Erythroblast (primary cell): ENCODE data around the gene CAPN15.
"Not testable (repeated sequence)": the region's sequence is repeated elsewhere in the genome, so short reads cannot be mapped to it uniquely, and the experiment has no call there.

Source experiments
- DNase-seq, 2 experiments: peaks; one replicate each; lab custom pipeline; 2025; lab: John Stamatoyannopoulos, UW
- GATA1 ChIP-seq: IDR thresholded peaks from 2 replicates; pipeline ENCODE4 v1.6.1; 2011; ENCODE audit warnings: low read depth, mild to moderate bottlenecking, control low read depth, low read length, moderate library complexity
- POLR2A ChIP-seq: IDR thresholded peaks from 2 replicates; pipeline ENCODE4 v1.6.1; 2011; ENCODE audit warnings: mild to moderate bottlenecking, low read length

Gene CAPN15

GRCh38 chr16:499924-500323 lies 27.6 kb upstream of the CAPN15 start:
- DNase-seq = no peak
- TF ChIP-seq GATA1 = no peak
- TF ChIP-seq POLR2A = no peak

- no peak for TF ChIP-seq POLR2A
- no peak for TF ChIP-seq GATA1
- no peak for DNase-seq
Measured at GRCh38 chr16:500709-501108, 26.8 kb upstream of the CAPN15 start.

GRCh38 chr16:502179-502943 lies 25.2 kb upstream of the CAPN15 start:
- TF ChIP-seq POLR2A = no peak
- TF ChIP-seq GATA1 = no peak
- no peak for DNase-seq

- no peak for TF ChIP-seq GATA1
- no peak for TF ChIP-seq POLR2A
Measured at GRCh38 chr16:503150-504071, 24.1 kb upstream of the CAPN15 start.

GRCh38 chr16:505479-506245 lies 21.9 kb upstream of the CAPN15 start:
- no peak for DNase-seq
- TF ChIP-seq POLR2A (no peak), GATA1 (no peak)

More at GRCh38 chr16:503150-504071, 24.1 kb upstream of the CAPN15 start:
- DNase-seq = no peak

GRCh38 chr16:506246-506546 lies 21.3 kb upstream of the CAPN15 start:
- no peak for DNase-seq
- no peak for TF ChIP-seq GATA1
- no peak for TF ChIP-seq POLR2A

- not testable (repeated sequence) for DNase-seq
Measured at GRCh38 chr16:507527-507926, 20.0 kb upstream of the CAPN15 start.

- TF ChIP-seq GATA1 = no peak
- TF ChIP-seq POLR2A = no peak
- no peak for DNase-seq
Measured at GRCh38 chr16:507996-508395, 19.5 kb upstream of the CAPN15 start.

- DNase-seq = no peak
- TF ChIP-seq POLR2A = no peak
- no peak for TF ChIP-seq GATA1
Measured at GRCh38 chr16:508884-509736, 18.4 kb upstream of the CAPN15 start.

GRCh38 chr16:510066-510825 lies 17.3 kb upstream of the CAPN15 start:
- TF ChIP-seq GATA1 (no peak), POLR2A (no peak)
- DNase-seq = no peak

GRCh38 chr16:512802-513201 lies 14.7 kb upstream of the CAPN15 start:
- DNase-seq = no peak
- TF ChIP-seq GATA1 (no peak), POLR2A (no peak)

GRCh38 chr16:513950-514349 lies 13.6 kb upstream of the CAPN15 start:
- TF ChIP-seq GATA1 = no peak
- TF ChIP-seq POLR2A = no peak
- no peak for DNase-seq
